Measurements from ENCODE around the gene IGF2. TPM values are rescaled to one million over a fixed set of nuclear protein-coding genes. Genes with fewer than 3 reads are reported as not detected.

Gene IGF2
- polyA plus RNA-seq, 1 experiment = 16.6 TPM

- H3K27me3 ChIP-seq (ENCODE audit: control insufficient read depth, insufficient read depth, low read length) = no peaks in the 10 kb centered on the region
- ChIA-PET CTCF (no interaction called here), POLR2A (interaction anchor here (0.5 to 1.5 kb wide), 2 partner anchors 47 to 413 kb away, joined by 3 to 14 read pairs; no protein-coding TSS in a partner anchor)
- TF ChIP-seq CTCF (IDR thresholded peaks at IDR 0.05; ENCODE audit: low read depth, low read length) = no peak
- H3K9me3 ChIP-seq (ENCODE audit: control insufficient read depth, insufficient read depth, low read length) = peaks cover 49% of the 10 kb centered on the region
- no peak for DNase-seq (ENCODE audit: low read depth, low spot score)
- H3K4me3 ChIP-seq (ENCODE audit: low read depth, low read length) = no peak overlapping the region
- H3K27ac ChIP-seq (ENCODE audit: low read depth, low read length) = no peak overlapping the region
These were observed 48.7 kb downstream of the IGF2 start for GRCh38 chr11:2090172-2091111.

DNA sequence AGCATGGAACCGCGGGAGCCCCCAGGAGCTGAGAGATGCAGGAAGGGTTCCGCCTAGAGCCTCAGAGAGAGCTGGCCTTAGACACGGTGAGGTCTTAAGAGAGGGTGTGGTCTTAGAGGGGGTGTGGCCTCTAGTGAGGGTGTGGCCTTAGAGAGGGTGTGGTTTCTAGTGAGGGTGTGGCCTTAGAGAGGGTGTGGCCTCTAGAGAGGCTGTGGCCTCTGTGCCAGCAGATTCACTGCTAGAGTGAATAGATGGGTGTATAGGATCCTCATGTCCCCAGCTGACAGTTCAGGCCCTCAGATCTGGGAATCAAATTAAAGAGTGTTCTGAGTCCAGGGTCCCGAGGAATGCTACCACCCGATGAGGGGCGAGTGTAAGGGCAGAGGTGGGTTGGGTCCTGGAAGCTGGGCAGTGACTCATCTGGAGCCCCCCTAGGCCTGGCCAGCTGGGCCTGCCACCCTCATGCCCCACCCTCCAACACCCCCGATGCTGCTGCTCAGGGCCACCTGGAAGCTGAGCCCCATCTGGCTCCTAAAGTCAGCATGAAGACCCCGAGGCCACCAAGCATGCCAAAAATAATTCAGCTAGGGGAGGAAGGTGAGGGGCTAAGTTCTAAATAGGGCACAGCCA lies 49.5 kb downstream of the IGF2 start:
- Histone ChIP-seq H3K27me3 (ENCODE audit: control insufficient read depth, insufficient read depth, low read length) (no peaks in the 10 kb centered on the region), H3K9me3 (ENCODE audit: control insufficient read depth, insufficient read depth, low read length) (peaks cover 53% of the 10 kb centered on the region), H3K4me3 (ENCODE audit: low read depth, low read length) (no peak overlapping the region), H3K27ac (ENCODE audit: low read depth, low read length) (no peak overlapping the region)
- CTCF ChIA-PET = no interaction called here
- POLR2A ChIA-PET = interaction anchor here (1.5 kb wide), 1 partner anchor 47 kb away, joined by 3 read pairs; no protein-coding TSS in a partner anchor
- TF ChIP-seq CTCF (IDR thresholded peaks at IDR 0.05; ENCODE audit: low read depth, low read length) = no peak
- DNase-seq (ENCODE audit: low read depth, low spot score) = no peak

DNA sequence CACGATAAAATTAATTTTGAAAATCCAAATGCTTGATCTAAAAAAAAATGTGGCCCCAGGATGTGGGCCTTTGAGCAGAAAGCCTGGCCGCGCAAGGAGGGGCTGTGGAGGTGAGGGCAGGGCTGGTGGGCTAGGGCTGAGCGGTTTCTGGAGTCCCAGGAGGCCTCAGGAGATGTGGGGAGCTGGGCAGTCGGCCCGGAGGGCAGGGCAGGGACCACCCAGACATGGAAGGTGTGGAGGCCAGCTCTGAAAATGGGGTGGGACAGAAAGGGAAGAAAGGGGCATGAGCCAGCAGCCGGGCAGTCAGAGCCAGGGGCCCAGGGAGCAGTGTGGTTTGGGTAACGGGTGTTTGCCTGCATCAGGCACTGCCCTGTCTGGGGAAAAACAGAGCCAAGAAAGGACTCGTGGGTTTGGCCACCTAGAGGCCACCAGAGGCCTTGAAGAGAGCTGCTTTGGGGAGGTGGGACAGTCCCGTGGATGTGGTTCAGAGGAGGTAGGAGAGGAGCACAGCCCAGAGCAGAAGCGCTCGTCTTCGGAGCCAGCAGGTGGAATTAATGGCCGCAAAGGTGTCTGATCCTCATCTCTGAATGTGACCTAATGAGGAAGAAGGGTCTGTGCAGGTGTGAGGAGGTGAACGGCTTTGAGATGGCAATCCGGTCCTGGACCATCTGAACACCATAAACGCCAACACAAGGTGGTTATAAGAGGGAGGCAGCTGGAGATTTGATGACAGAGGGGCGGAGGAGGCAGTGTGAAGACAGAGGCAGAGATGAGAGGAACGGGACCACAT lies 50.2 kb downstream of the IGF2 start:
- no peak overlapping the region for H3K4me3 ChIP-seq (ENCODE audit: low read depth, low read length)
- no peak overlapping the region for H3K27ac ChIP-seq (ENCODE audit: low read depth, low read length)
- peaks cover 50% of the 10 kb centered on the region for H3K9me3 ChIP-seq (ENCODE audit: control insufficient read depth, insufficient read depth, low read length)
- no peak for DNase-seq (ENCODE audit: low read depth, low spot score)
- CTCF ChIA-PET = no interaction called here
- no peaks in the 10 kb centered on the region for H3K27me3 ChIP-seq (ENCODE audit: control insufficient read depth, insufficient read depth, low read length)
- TF ChIP-seq CTCF (IDR thresholded peaks at IDR 0.05; ENCODE audit: low read depth, low read length) = peak; percentile 22; the same call in 1 of the 2 replicates
- POLR2A ChIA-PET = interaction anchor here (1.5 kb wide), 1 partner anchor 48 kb away, joined by 3 read pairs; no protein-coding TSS in a partner anchor

DNA sequence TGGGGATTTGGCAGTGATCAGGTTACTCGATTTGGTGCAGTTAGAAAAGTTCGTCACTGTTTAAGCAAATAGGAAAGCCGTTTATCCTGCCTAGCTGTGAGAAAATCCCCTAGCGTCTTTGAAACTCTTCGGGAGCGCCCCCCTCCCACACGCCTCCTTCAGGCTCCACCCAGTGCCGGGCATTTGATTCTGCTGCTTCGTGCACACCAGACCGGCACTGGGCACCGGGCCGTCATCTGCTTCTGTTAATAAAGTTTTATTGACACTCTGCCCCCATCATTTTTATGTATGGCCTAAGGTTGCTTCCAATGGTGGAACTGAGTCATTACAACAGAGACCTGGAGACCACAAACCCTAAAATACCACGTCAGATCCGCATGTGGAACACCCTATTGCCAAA lies 50.9 kb downstream of the IGF2 start:
- Histone ChIP-seq H3K27me3 (ENCODE audit: control insufficient read depth, insufficient read depth, low read length) (no peaks in the 10 kb centered on the region), H3K4me3 (ENCODE audit: low read depth, low read length) (no peak overlapping the region), H3K27ac (ENCODE audit: low read depth, low read length) (no peak overlapping the region), H3K9me3 (ENCODE audit: control insufficient read depth, insufficient read depth, low read length) (peaks cover 48% of the 10 kb centered on the region)
- ChIA-PET POLR2A (no interaction called here), CTCF (no interaction called here)
- TF ChIP-seq CTCF (IDR thresholded peaks at IDR 0.05; ENCODE audit: low read depth, low read length) = no peak
- no peak for DNase-seq (ENCODE audit: low read depth, low spot score)

Data from AG04450 (cell line).